Gastroesophageal sphincter (tissue), 3 donors: Measurements from ENCODE around the gene PGF.

Experiments used
- CTCF ChIP-seq, 4 experiments: fragments of 200-600 bp in 2 of 4; fragments of 450-650 bp in 2 of 4; sonication (generic) in 1 of 4; IDR thresholded peaks; one replicate each; pipeline ENCODE4 v1.5.1; 2017 to 2019; ENCODE audit warnings: antibody characterized with exemption in 4 of 4, mild to moderate bottlenecking in 2 of 4, moderate library complexity in 2 of 4
- EP300 ChIP-seq: sonication (generic); formaldehyde crosslinking; IDR thresholded peaks from one replicate; pipeline ENCODE4 v1.6.1; 2017; ENCODE audit warnings: antibody characterized with exemption, mild to moderate bottlenecking
- POLR2A ChIP-seq, 2 donors: fragments of 450-650 bp; IDR thresholded peaks; one replicate each; pipeline ENCODE4 v1.6.1; 2017; ENCODE audit warnings: antibody characterized with exemption in 2 of 2, mild to moderate bottlenecking in 2 of 2, moderate library complexity in 1 of 2
- POLR2AphosphoS5 ChIP-seq: sonication (generic); formaldehyde crosslinking; IDR thresholded peaks from one replicate; pipeline ENCODE4 v1.6.1; 2017; ENCODE audit warnings: antibody characterized with exemption

GRCh38 chr14:74954232-74954946, 1.0 kb downstream of the PGF start:
- TF ChIP-seq CTCF (IDR thresholded peaks at IDR 0.05) (no peak), POLR2A (IDR thresholded peaks at IDR 0.05) (no peak), POLR2AphosphoS5 (no peak), EP300 (no peak)
